Measurements from ENCODE around the gene PXYLP1. TPM values are rescaled to one million over a fixed set of nuclear protein-coding genes. Genes with fewer than 3 reads are reported as not detected.
"Not testable (repeated sequence)": the region's sequence is repeated elsewhere in the genome, so short reads cannot be mapped to it uniquely, and the experiment has no call there.

The PXYLP1 gene
- total RNA-seq, 1 donor from 2014 or later: 6.1 TPM

DNA sequence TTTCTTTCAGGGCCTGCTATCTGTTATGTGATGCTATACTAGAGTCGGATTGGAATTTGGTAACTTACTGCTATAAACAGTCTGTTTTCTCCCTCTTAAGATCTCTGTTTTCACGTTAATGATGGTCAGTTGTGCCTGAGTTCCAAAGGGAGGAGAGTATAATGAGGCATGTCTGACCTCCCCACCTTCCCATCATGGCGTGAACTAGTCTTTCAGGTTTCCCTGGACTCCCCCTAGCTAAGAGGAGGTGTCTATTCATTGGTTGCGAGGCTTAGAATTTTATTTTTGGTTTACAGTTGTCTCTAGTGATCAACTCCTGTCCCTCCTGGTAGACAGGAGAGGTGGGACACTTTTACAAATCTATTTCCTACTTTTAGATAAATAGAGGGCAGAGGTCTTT is 27.8 kb upstream of the PXYLP1 start:
- DNase-seq (ENCODE audit: low read depth) (no peak), FAIRE-seq (no peak)
- Histone ChIP-seq H3K27me3 (ENCODE audit: insufficient read depth, low read length) (peaks cover 9% of the 10 kb centered on the region), H3K27ac (ENCODE audit: low read depth, low read length) (no peak overlapping the region), H2AFZ (ENCODE audit: low read depth, low read length) (no peak overlapping the region), H3K4me2 (ENCODE audit: low read length) (no peak overlapping the region), H3K36me3 (ENCODE audit: insufficient read depth, low read length) (no peaks in the 10 kb centered on the region), H3K4me3 (ENCODE audit: insufficient read depth, low read depth, low read length) (no peak overlapping the region), H3K9me3 (ENCODE audit: insufficient read depth, low read depth, low read length) (no peaks in the 10 kb centered on the region), H3K4me1 (ENCODE audit: insufficient read depth, low read length) (no peaks in the 10 kb centered on the region), H4K20me1 (ENCODE audit: insufficient read depth, low read length) (no peaks in the 10 kb centered on the region), H3K79me2 (ENCODE audit: insufficient read depth, low read length) (no peaks in the 10 kb centered on the region), H3K9ac (ENCODE audit: low read length) (no peak overlapping the region)
- H3K27ac Mint-ChIP-seq (ENCODE audit: unreplicated experiment): no peak overlapping the region
- H3K4me3 Mint-ChIP-seq (ENCODE audit: unreplicated experiment): no peak overlapping the region
- no peaks in the 10 kb centered on the region for H3K9me3 Mint-ChIP-seq (ENCODE audit: unreplicated experiment)
- no peaks in the 10 kb centered on the region for H3K36me3 Mint-ChIP-seq (ENCODE audit: low read depth, unreplicated experiment)
- peaks cover 35% of the 10 kb centered on the region for H3K27me3 Mint-ChIP-seq (ENCODE audit: low read depth, unreplicated experiment)
- no peaks in the 10 kb centered on the region for H3K4me1 Mint-ChIP-seq (ENCODE audit: low read depth, unreplicated experiment)
- TF ChIP-seq, protein P1, sequence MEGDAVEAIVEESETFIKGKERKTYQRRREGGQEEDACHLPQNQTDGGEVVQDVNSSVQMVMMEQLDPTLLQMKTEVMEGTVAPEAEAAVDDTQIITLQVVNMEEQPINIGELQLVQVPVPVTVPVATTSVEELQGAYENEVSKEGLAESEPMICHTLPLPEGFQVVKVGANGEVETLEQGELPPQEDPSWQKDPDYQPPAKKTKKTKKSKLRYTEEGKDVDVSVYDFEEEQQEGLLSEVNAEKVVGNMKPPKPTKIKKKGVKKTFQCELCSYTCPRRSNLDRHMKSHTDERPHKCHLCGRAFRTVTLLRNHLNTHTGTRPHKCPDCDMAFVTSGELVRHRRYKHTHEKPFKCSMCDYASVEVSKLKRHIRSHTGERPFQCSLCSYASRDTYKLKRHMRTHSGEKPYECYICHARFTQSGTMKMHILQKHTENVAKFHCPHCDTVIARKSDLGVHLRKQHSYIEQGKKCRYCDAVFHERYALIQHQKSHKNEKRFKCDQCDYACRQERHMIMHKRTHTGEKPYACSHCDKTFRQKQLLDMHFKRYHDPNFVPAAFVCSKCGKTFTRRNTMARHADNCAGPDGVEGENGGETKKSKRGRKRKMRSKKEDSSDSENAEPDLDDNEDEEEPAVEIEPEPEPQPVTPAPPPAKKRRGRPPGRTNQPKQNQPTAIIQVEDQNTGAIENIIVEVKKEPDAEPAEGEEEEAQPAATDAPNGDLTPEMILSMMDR (IDR thresholded peaks at IDR 0.05; ENCODE audit: insufficient read depth, low read depth, low read length): no peak
- no peak for TF ChIP-seq EZH2 (IDR thresholded peaks at IDR 0.05; ENCODE audit: insufficient read depth, low read length)

DNA sequence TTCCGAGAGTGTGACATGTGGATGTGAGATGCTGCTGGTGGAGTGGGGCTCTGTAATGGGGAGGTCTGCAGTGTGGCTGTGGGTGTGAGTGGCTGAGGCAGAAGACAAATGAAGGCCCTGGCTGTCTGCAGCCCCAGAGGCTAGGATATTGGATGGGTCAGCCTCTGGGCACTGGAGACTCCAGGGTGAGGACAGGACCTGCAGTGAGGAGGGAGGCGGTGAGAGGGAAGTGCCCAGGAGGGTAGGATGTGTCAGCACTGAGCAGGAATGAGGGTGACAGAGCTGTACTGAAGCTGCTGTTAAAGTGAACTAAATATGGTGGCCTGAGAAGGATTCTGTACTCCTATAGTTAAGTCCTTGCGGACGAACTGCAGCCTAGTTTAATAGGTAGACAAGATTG is 27.3 kb upstream of the PXYLP1 start:
- DNase-seq (ENCODE audit: low read depth): no peak
- Histone ChIP-seq H3K79me2 (ENCODE audit: insufficient read depth, low read length) (no peaks in the 10 kb centered on the region), H4K20me1 (ENCODE audit: insufficient read depth, low read length) (no peaks in the 10 kb centered on the region), H3K9me3 (ENCODE audit: insufficient read depth, low read depth, low read length) (no peaks in the 10 kb centered on the region), H3K36me3 (ENCODE audit: insufficient read depth, low read length) (no peaks in the 10 kb centered on the region), H3K4me1 (ENCODE audit: insufficient read depth, low read length) (no peaks in the 10 kb centered on the region), H3K4me2 (ENCODE audit: low read length) (no peak overlapping the region), H3K27ac (ENCODE audit: low read depth, low read length) (no peak overlapping the region), H3K9ac (ENCODE audit: low read length) (no peak overlapping the region), H2AFZ (ENCODE audit: low read depth, low read length) (no peak overlapping the region), H3K27me3 (ENCODE audit: insufficient read depth, low read length) (peaks cover 9% of the 10 kb centered on the region), H3K4me3 (ENCODE audit: insufficient read depth, low read depth, low read length) (no peak overlapping the region)
- FAIRE-seq: no peak
- H3K27me3 Mint-ChIP-seq (ENCODE audit: low read depth, unreplicated experiment): peaks cover 34% of the 10 kb centered on the region
- H3K9me3 Mint-ChIP-seq (ENCODE audit: unreplicated experiment): no peaks in the 10 kb centered on the region
- no peak for TF ChIP-seq EZH2 (IDR thresholded peaks at IDR 0.05; ENCODE audit: insufficient read depth, low read length)
- TF ChIP-seq, protein P1 (IDR thresholded peaks at IDR 0.05; ENCODE audit: insufficient read depth, low read depth, low read length): no peak
- no peaks in the 10 kb centered on the region for H3K36me3 Mint-ChIP-seq (ENCODE audit: low read depth, unreplicated experiment)
- H3K27ac Mint-ChIP-seq (ENCODE audit: unreplicated experiment): no peak overlapping the region
- no peaks in the 10 kb centered on the region for H3K4me1 Mint-ChIP-seq (ENCODE audit: low read depth, unreplicated experiment)
- H3K4me3 Mint-ChIP-seq (ENCODE audit: unreplicated experiment): no peak overlapping the region

- H3K9me3 Mint-ChIP-seq (ENCODE audit: unreplicated experiment); H3K4me3 ChIP-seq (ENCODE audit: insufficient read depth, low read depth, low read length); DNase-seq (ENCODE audit: low read depth); H3K4me1 Mint-ChIP-seq (ENCODE audit: low read depth, unreplicated experiment); H3K4me1 ChIP-seq (ENCODE audit: insufficient read depth, low read length); H3K36me3 Mint-ChIP-seq (ENCODE audit: low read depth, unreplicated experiment); H3K79me2 ChIP-seq (ENCODE audit: insufficient read depth, low read length); H3K27me3 ChIP-seq (ENCODE audit: insufficient read depth, low read length); H3K27ac ChIP-seq (ENCODE audit: low read depth, low read length); H3K4me2 ChIP-seq (ENCODE audit: low read length); H2AFZ ChIP-seq (ENCODE audit: low read depth, low read length); H3K36me3 ChIP-seq (ENCODE audit: insufficient read depth, low read length); H3K27me3 Mint-ChIP-seq (ENCODE audit: low read depth, unreplicated experiment); H3K9ac ChIP-seq (ENCODE audit: low read length); H4K20me1 ChIP-seq (ENCODE audit: insufficient read depth, low read length); FAIRE-seq; H3K4me3 Mint-ChIP-seq (ENCODE audit: unreplicated experiment); H3K27ac Mint-ChIP-seq (ENCODE audit: unreplicated experiment); H3K9me3 ChIP-seq (ENCODE audit: insufficient read depth, low read depth, low read length): not testable (repeated sequence)
Measured at GRCh38 chr3:141211306-141211705, 20.3 kb upstream of the PXYLP1 start.

Measured in astrocyte (in vitro differentiated cells and primary cell).